ENCODE data around the gene CCDC183. TPM values are rescaled to one million over a fixed set of nuclear protein-coding genes. Genes with fewer than 3 reads are reported as not detected.
A peak's percentile ranks its signal among the peaks of the same experiment; 100 is the strongest.

Gene CCDC183
- polyA plus RNA-seq, 1 donor from 2014 or later = 5.5 TPM

GRCh38 chr9:136807281-136808074 lies 11.3 kb downstream of the CCDC183 start, which contains the start of gene RABL6:
RABL6 (plus strand) TSS chr9:136807948; CDS start chr9:136808197, 249 bp downstream.
- Histone ChIP-seq H3K36me3 (ENCODE audit: insufficient read depth, low read length) (no peaks in the 10 kb centered on the region), H3F3A (ENCODE audit: insufficient read depth, low read length, poor library complexity, severe bottlenecking) (no peaks in the 10 kb centered on the region), H3K27ac (ENCODE audit: low read length) (peak within 1 kb of the TSS; percentile 76), H3K4me3 (ENCODE audit: low read length) (peak within 1 kb of the TSS; percentile 80), H4K20me1 (ENCODE audit: insufficient read depth) (no peaks in the 10 kb centered on the region), H3K9ac (ENCODE audit: low read length) (peak within 1 kb of the TSS; percentile 80), H3K79me2 (replicated peaks; ENCODE audit: insufficient read depth, low read length) (peaks cover 28% of the 10 kb centered on the region), H2AFZ (ENCODE audit: low read depth, low read length) (peak within 1 kb of the TSS; percentile 60), H3K9me2 (ENCODE audit: insufficient read depth, low read length) (no peaks in the 10 kb centered on the region), H3K27me3 (ENCODE audit: insufficient read depth, low read depth, low read length) (no peaks in the 10 kb centered on the region), H3K9me3 (ENCODE audit: low read length) (no peaks in the 10 kb centered on the region), H3K4me2 (ENCODE audit: low read length) (peak within 1 kb of the TSS; percentile 95)
- TF ChIP-seq RAD21 (conservative IDR thresholded peaks at IDR 0.05) (no peak), MXI1 (conservative IDR thresholded peaks at IDR 0.05; ENCODE audit: poor library complexity, severe bottlenecking) (peak; percentile 65), REST (IDR thresholded peaks at IDR 0.05; ENCODE audit: borderline replicate concordance) (peak; percentile 54), POLR2AphosphoS5 (IDR thresholded peaks at IDR 0.05) (peak; percentile 79), EP300 (conservative IDR thresholded peaks at IDR 0.05; ENCODE audit: poor library complexity, severe bottlenecking) (peak; percentile 46), CTCF (IDR thresholded peaks at IDR 0.05; ENCODE audit: poor library complexity, severe bottlenecking) (no peak), EZH2 (IDR thresholded peaks at IDR 0.05; ENCODE audit: borderline replicate concordance, insufficient read depth, low read length, poor library complexity, severe bottlenecking) (no peak), SMC3 (conservative IDR thresholded peaks at IDR 0.05; ENCODE audit: poor library complexity) (no peak), TAF1 (IDR thresholded peaks at IDR 0.05; ENCODE audit: low read depth) (peak; percentile 83)

GRCh38 chr9:136808075-136808805 lies 12.1 kb downstream of the CCDC183 start:
- H3F3A ChIP-seq (ENCODE audit: insufficient read depth, low read length, poor library complexity, severe bottlenecking) = no peaks in the 10 kb centered on the region
- no peak overlapping the region for H2AFZ ChIP-seq (ENCODE audit: low read depth, low read length)
- peak overlapping the region; percentile 76 for H3K4me3 ChIP-seq (ENCODE audit: low read length)
- H3K9me3 ChIP-seq (ENCODE audit: low read length) = no peaks in the 10 kb centered on the region
- no peaks in the 10 kb centered on the region for H3K27me3 ChIP-seq (ENCODE audit: insufficient read depth, low read depth, low read length)
- no peaks in the 10 kb centered on the region for H3K36me3 ChIP-seq (ENCODE audit: insufficient read depth, low read length)
- H3K4me2 ChIP-seq (ENCODE audit: low read length) = peak overlapping the region; percentile 95
- no peaks in the 10 kb centered on the region for H4K20me1 ChIP-seq (ENCODE audit: insufficient read depth)
- peak overlapping the region; percentile 80 for H3K9ac ChIP-seq (ENCODE audit: low read length)
- peak overlapping the region; percentile 53 for H3K27ac ChIP-seq (ENCODE audit: low read length)
- H3K9me2 ChIP-seq (ENCODE audit: insufficient read depth, low read length) = no peaks in the 10 kb centered on the region
- no peak for TF ChIP-seq EP300 (conservative IDR thresholded peaks at IDR 0.05; ENCODE audit: poor library complexity, severe bottlenecking)
- peak; percentile 24 for TF ChIP-seq TAF1 (IDR thresholded peaks at IDR 0.05; ENCODE audit: low read depth)
- TF ChIP-seq CTCF (IDR thresholded peaks at IDR 0.05; ENCODE audit: poor library complexity, severe bottlenecking) = peak; percentile 42
- TF ChIP-seq RAD21 (conservative IDR thresholded peaks at IDR 0.05) = no peak
- no peak for TF ChIP-seq POLR2AphosphoS5 (IDR thresholded peaks at IDR 0.05)
- TF ChIP-seq SMC3 (conservative IDR thresholded peaks at IDR 0.05; ENCODE audit: poor library complexity) = peak; percentile 15
- TF ChIP-seq REST (IDR thresholded peaks at IDR 0.05; ENCODE audit: borderline replicate concordance) = no peak
- no peak for TF ChIP-seq MXI1 (conservative IDR thresholded peaks at IDR 0.05; ENCODE audit: poor library complexity, severe bottlenecking)
- H3K79me2 ChIP-seq (replicated peaks; ENCODE audit: insufficient read depth, low read length) = peaks cover 28% of the 10 kb centered on the region

All from neural cell (in vitro differentiated cells).